CD4-positive, CD25-positive, alpha-beta regulatory T cell (primary cell): Measurements from ENCODE around the gene LRRC39. TPM values are rescaled to one million over a fixed set of nuclear protein-coding genes. Genes with fewer than 3 reads are reported as not detected.

Source experiments
- ATAC-seq, 2 donors: fragments of 150-1000 bp; cut with Tn5 transposase; one replicate each; pipeline ENCODE4 v1.10.0; 2021; ENCODE audit warnings: low read depth in 2 of 2, moderate number of reproducible peaks in 2 of 2, moderate library complexity in 1 of 2
- DNase-seq, 3 donors: peaks; one replicate each; pipeline versions ENCODE4 v3.0.0 to v3.0.0-alpha.2; 2012 to 2022; ENCODE audit warnings: mixed read lengths in 1 of 3
- H3K27ac ChIP-seq: one replicate; pipeline ENCODE4 v1.7.0; 2013; ENCODE audit warnings: mild to moderate bottlenecking, low read length; ENCODE audit not compliant: insufficient read depth, poor library complexity, severe bottlenecking
- H3K27me3 ChIP-seq: one replicate; pipeline ENCODE4 v1.7.0; 2013; ENCODE audit warnings: low read length; ENCODE audit not compliant: control insufficient read depth, insufficient read depth
- H3K36me3 ChIP-seq: one replicate; pipeline ENCODE4 v1.7.0; 2013; ENCODE audit warnings: mild to moderate bottlenecking, low read length, moderate library complexity; ENCODE audit not compliant: control insufficient read depth, insufficient read depth
- H3K4me1 ChIP-seq: 2 replicates; pipeline ENCODE4 v1.7.0; 2013; ENCODE audit warnings: mild to moderate bottlenecking, low read length; ENCODE audit not compliant: insufficient read depth, control insufficient read depth, poor library complexity, severe bottlenecking
- H3K4me3 ChIP-seq: one replicate; pipeline ENCODE4 v1.7.0; 2013; ENCODE audit warnings: low read depth, mild to moderate bottlenecking, low read length, moderate library complexity
- H3K9me3 ChIP-seq, 2 experiments: 1 replicate in 1 of 2; 2 replicates in 1 of 2; pipeline ENCODE4 v1.7.0; 2013; ENCODE audit warnings: low read length in 2 of 2, mild to moderate bottlenecking in 1 of 2, moderate library complexity in 1 of 2; ENCODE audit not compliant: control insufficient read depth in 2 of 2
- H3K27ac Mint-ChIP-seq, 3 donors: one replicate each; pipeline ENCODE4 v1.8.0; 2020 to 2022; ENCODE audit warnings: mild to moderate bottlenecking in 3 of 3, mixed read lengths in 3 of 3, moderate library complexity in 2 of 3
- H3K27me3 Mint-ChIP-seq: one replicate; pipeline ENCODE4 v1.8.0; 2022; ENCODE audit warnings: mild to moderate bottlenecking, mixed read lengths
- H3K36me3 Mint-ChIP-seq: one replicate; pipeline ENCODE4 v1.8.0; 2020; ENCODE audit warnings: mixed read lengths
- H3K4me1 Mint-ChIP-seq, 4 donors: one replicate each; pipeline ENCODE4 v1.8.0; 2020 to 2022; ENCODE audit warnings: mixed read lengths in 4 of 4, mild to moderate bottlenecking in 1 of 4
- H3K4me3 Mint-ChIP-seq, 4 donors: one replicate each; pipeline ENCODE4 v1.8.0; 2020 to 2022; ENCODE audit warnings: mild to moderate bottlenecking in 4 of 4, mixed read lengths in 4 of 4, moderate library complexity in 3 of 4
- H3K9me3 Mint-ChIP-seq, 7 donors: one replicate each; pipeline ENCODE4 v1.8.0; 2020 to 2022; ENCODE audit warnings: mixed read lengths in 7 of 7, mild to moderate bottlenecking in 3 of 7, moderate library complexity in 2 of 7
- polyA plus RNA-seq, 4 donors: library from polyadenylated mRNA; unstranded; fragments of 300-500 nt; fragmentation: Illumina TruSeq; gene quantifications; one replicate each; pipeline ENCODE4 v1.2.3, GENCODE V29; 2021
- total RNA-seq: library from RNA; stranded (reverse); gene quantifications from one replicate; pipeline ENCODE4 v1.2.3, GENCODE V29; 2022

Gene LRRC39
- total and polyA plus RNA-seq, 5 donors from 2014 or later = 1.6 TPM; not detected in 4

- H3K4me1 Mint-ChIP-seq = peaks cover 5 to 21% (median 8%) of the 10 kb centered on the region in 4 donors
- H3K27ac Mint-ChIP-seq = peak overlapping the region in 2 of 3 donors; percentile 23 to 80
- H3K4me3 Mint-ChIP-seq = no peak overlapping the region
- no peak for DNase-seq
- peaks cover 65% of the 10 kb centered on the region for H3K36me3 ChIP-seq
- no peak overlapping the region for H3K4me3 ChIP-seq
- no peak for ATAC-seq
- H3K27me3 Mint-ChIP-seq = no peaks in the 10 kb centered on the region
- no peaks in the 10 kb centered on the region for H3K27me3 ChIP-seq
- H3K27ac ChIP-seq = no peak overlapping the region
- peaks cover 23% of the 10 kb centered on the region for H3K36me3 Mint-ChIP-seq
- H3K4me1 ChIP-seq = no peaks in the 10 kb centered on the region
- no peaks in the 10 kb centered on the region for H3K9me3 ChIP-seq
- no peaks in the 10 kb centered on the region for H3K9me3 Mint-ChIP-seq
These were observed 30.2 kb downstream of the LRRC39 start for GRCh38 chr1:100147875-100148274.

- Histone ChIP-seq H3K27ac (no peak overlapping the region), H3K36me3 (peaks cover 74% of the 10 kb centered on the region), H3K4me1 (no peaks in the 10 kb centered on the region), H3K9me3 (no peaks in the 10 kb centered on the region), H3K4me3 (no peak overlapping the region), H3K27me3 (no peaks in the 10 kb centered on the region)
- Mint-ChIP-seq H3K4me1 (peaks cover 5 to 14% (median 8%) of the 10 kb centered on the region in 4 donors), H3K27me3 (no peaks in the 10 kb centered on the region), H3K4me3 (no peak overlapping the region), H3K9me3 (no peaks in the 10 kb centered on the region), H3K27ac (no peak overlapping the region), H3K36me3 (peaks cover 29% of the 10 kb centered on the region)
- ATAC-seq (no peak), DNase-seq (no peak)
These were observed 31.1 kb downstream of the LRRC39 start for GRCh38 chr1:100146958-100147357.

- peak overlapping the region in 2 of 3 donors; percentile 16 to 21 for H3K27ac Mint-ChIP-seq
- no peaks in the 10 kb centered on the region for H3K27me3 Mint-ChIP-seq
- no peak overlapping the region for H3K4me3 Mint-ChIP-seq
- H3K36me3 Mint-ChIP-seq = peaks cover 34% of the 10 kb centered on the region
- no peaks in the 10 kb centered on the region for H3K9me3 ChIP-seq
- DNase-seq = no peak
- no peaks in the 10 kb centered on the region for H3K4me1 ChIP-seq
- ATAC-seq = no peak
- H3K4me1 Mint-ChIP-seq = peaks cover 5 to 12% (median 8%) of the 10 kb centered on the region in 4 donors
- no peaks in the 10 kb centered on the region for H3K9me3 Mint-ChIP-seq
- H3K4me3 ChIP-seq = no peak overlapping the region
- H3K36me3 ChIP-seq = peaks cover 90% of the 10 kb centered on the region
- no peak overlapping the region for H3K27ac ChIP-seq
- no peaks in the 10 kb centered on the region for H3K27me3 ChIP-seq
These were observed 32.9 kb downstream of the LRRC39 start for GRCh38 chr1:100145116-100145515.

- Histone ChIP-seq H3K36me3 (peaks cover 96% of the 10 kb centered on the region), H3K4me1 (no peaks in the 10 kb centered on the region), H3K27ac (no peak overlapping the region), H3K4me3 (no peak overlapping the region), H3K27me3 (no peaks in the 10 kb centered on the region), H3K9me3 (no peaks in the 10 kb centered on the region)
- no peak for DNase-seq
- H3K9me3 Mint-ChIP-seq = no peaks in the 10 kb centered on the region
- peak overlapping the region in 2 of 3 donors; percentile 18 to 33 for H3K27ac Mint-ChIP-seq
- H3K27me3 Mint-ChIP-seq = no peaks in the 10 kb centered on the region
- H3K4me3 Mint-ChIP-seq = no peak overlapping the region
- ATAC-seq = no peak
- peaks cover 44% of the 10 kb centered on the region for H3K36me3 Mint-ChIP-seq
- H3K4me1 Mint-ChIP-seq = peaks cover 7 to 17% (median 8%) of the 10 kb centered on the region in 4 donors
These were observed 35.7 kb downstream of the LRRC39 start for GRCh38 chr1:100142343-100142742.

- Mint-ChIP-seq H3K9me3 (no peaks in the 10 kb centered on the region), H3K36me3 (peaks cover 44% of the 10 kb centered on the region), H3K4me3 (no peak overlapping the region), H3K4me1 (peaks cover 7 to 19% (median 8%) of the 10 kb centered on the region in 4 donors), H3K27me3 (no peaks in the 10 kb centered on the region), H3K27ac (no peak overlapping the region)
- peaks cover 91% of the 10 kb centered on the region for H3K36me3 ChIP-seq
- H3K4me1 ChIP-seq = no peaks in the 10 kb centered on the region
- no peak for DNase-seq
- no peak overlapping the region for H3K27ac ChIP-seq
- ATAC-seq = no peak
- H3K27me3 ChIP-seq = no peaks in the 10 kb centered on the region
- H3K4me3 ChIP-seq = no peak overlapping the region
- no peaks in the 10 kb centered on the region for H3K9me3 ChIP-seq
These were observed 36.9 kb downstream of the LRRC39 start for GRCh38 chr1:100141192-100141591.

GRCh38 chr1:100137602-100138001 is 40.5 kb downstream of the LRRC39 start:
- H3K4me3 ChIP-seq = no peak overlapping the region
- no peaks in the 10 kb centered on the region for H3K27me3 ChIP-seq
- H3K9me3 ChIP-seq = no peaks in the 10 kb centered on the region
- no peaks in the 10 kb centered on the region for H3K9me3 Mint-ChIP-seq
- ATAC-seq (no peak), DNase-seq (no peak)
- peaks cover 22 to 38% (median 26%) of the 10 kb centered on the region in 4 donors for H3K4me1 Mint-ChIP-seq
- H3K36me3 Mint-ChIP-seq = peaks cover 30% of the 10 kb centered on the region
- no peak overlapping the region for H3K4me3 Mint-ChIP-seq
- H3K36me3 ChIP-seq = peaks cover 56% of the 10 kb centered on the region
- no peak overlapping the region for H3K27ac Mint-ChIP-seq
- H3K27me3 Mint-ChIP-seq = no peaks in the 10 kb centered on the region
- H3K27ac ChIP-seq = no peak overlapping the region
- H3K4me1 ChIP-seq = peaks cover 17% of the 10 kb centered on the region

GRCh38 chr1:100134872-100135271 is 43.2 kb downstream of the LRRC39 start:
- H3K27me3 ChIP-seq = no peaks in the 10 kb centered on the region
- Mint-ChIP-seq H3K27me3 (no peaks in the 10 kb centered on the region), H3K27ac (peak overlapping the region in 1 of 3 donors; percentile 21), H3K9me3 (no peaks in the 10 kb centered on the region), H3K36me3 (peaks cover 15% of the 10 kb centered on the region), H3K4me1 (peaks cover 20 to 50% (median 30%) of the 10 kb centered on the region in 4 donors), H3K4me3 (peak overlapping the region; percentile 63 to 79 (median 72))
- no peak for DNase-seq
- H3K4me1 ChIP-seq = peaks cover 28% of the 10 kb centered on the region
- peaks cover 29% of the 10 kb centered on the region for H3K36me3 ChIP-seq
- ATAC-seq = no peak
- no peaks in the 10 kb centered on the region for H3K9me3 ChIP-seq
- H3K27ac ChIP-seq = no peak overlapping the region
- H3K4me3 ChIP-seq = peak overlapping the region; percentile 8
